NCI-H446 treated with DMSO at 0.1 percent for 48 hours (cell line): Measurements from ENCODE around the gene OR4D6.
"Not testable (repeated sequence)": the region's sequence is repeated elsewhere in the genome, so short reads cannot be mapped to it uniquely, and the experiment has no call there.

ENCODE experiments used
- DNase-seq: peaks from one replicate; lab custom pipeline; 2025; lab: John Stamatoyannopoulos, UW

OR4D6 gene

GRCh38 chr11:59456661-59457060, at the start of gene OR4D6:
TSS of gene OR4D6 (plus strand) at chr11:59456961. CDS start at chr11:59456961, 0 bp downstream.
- no peak for DNase-seq

GRCh38 chr11:59413646-59414045, 43.1 kb upstream of the OR4D6 start:
- no peak for DNase-seq

GRCh38 chr11:59415111-59415510, 41.6 kb upstream of the OR4D6 start:
- no peak for DNase-seq

- DNase-seq = peak; percentile 8
Observed at GRCh38 chr11:59416613-59417012, 40.1 kb upstream of the OR4D6 start.

GRCh38 chr11:59417023-59417422, 39.7 kb upstream of the OR4D6 start:
- no peak for DNase-seq

- peak; percentile 95 for DNase-seq
Observed at GRCh38 chr11:59418156-59418555, 38.6 kb upstream of the OR4D6 start.

- no peak for DNase-seq
Observed at GRCh38 chr11:59423835-59424234, 32.9 kb upstream of the OR4D6 start.

- DNase-seq = no peak
Observed at GRCh38 chr11:59425131-59425530, 31.6 kb upstream of the OR4D6 start.

GRCh38 chr11:59426361-59427067, 30.2 kb upstream of the OR4D6 start, which contains the start of gene OR5A2:
TSS of gene OR5A2 (minus strand) at chr11:59426413. CDS start at chr11:59422953, 3,460 bp downstream.
- peak; percentile 61 for DNase-seq

- DNase-seq = no peak
Observed at GRCh38 chr11:59427068-59427382, 29.7 kb upstream of the OR4D6 start.

GRCh38 chr11:59429924-59430516, 26.7 kb upstream of the OR4D6 start:
- DNase-seq = peak; percentile 55

- no peak for DNase-seq
Observed at GRCh38 chr11:59436169-59436568, 20.6 kb upstream of the OR4D6 start, which contains the start of gene OR5A1. TSS of gene OR5A1 (plus strand) at chr11:59436469. CDS start at chr11:59443169, 6,700 bp downstream.

GRCh38 chr11:59437770-59438169, 19.0 kb upstream of the OR4D6 start:
- no peak for DNase-seq

- not testable (repeated sequence) for DNase-seq
Observed at GRCh38 chr11:59445624-59446023, 11.1 kb upstream of the OR4D6 start.

- DNase-seq = no peak
Observed at GRCh38 chr11:59448484-59448883, 8.3 kb upstream of the OR4D6 start.

- DNase-seq = no peak
Observed at GRCh38 chr11:59459916-59460315, 3.2 kb downstream of the OR4D6 start.

- no peak for DNase-seq
Observed at GRCh38 chr11:59463190-59463641, 6.5 kb downstream of the OR4D6 start.

GRCh38 chr11:59473015-59473414, 16.3 kb downstream of the OR4D6 start, which contains the start of gene OR4D10:
TSS of gene OR4D10 (plus strand) at chr11:59473315. CDS start at chr11:59477430, 4,115 bp downstream.
- DNase-seq = no peak

GRCh38 chr11:59475176-59475575, 18.4 kb downstream of the OR4D6 start:
- no peak for DNase-seq

GRCh38 chr11:59479906-59480305, 23.1 kb downstream of the OR4D6 start:
- no peak for DNase-seq

- no peak for DNase-seq
Observed at GRCh38 chr11:59480359-59480758, 23.6 kb downstream of the OR4D6 start.

GRCh38 chr11:59501931-59502330, 45.2 kb downstream of the OR4D6 start:
- DNase-seq = no peak

GRCh38 chr11:59503276-59503675, 46.5 kb downstream of the OR4D6 start, which contains the start of gene OR4D11:
TSS of gene OR4D11 (plus strand) at chr11:59503576. CDS start at chr11:59503576, 0 bp downstream.
- no peak for DNase-seq
